Hematopoietic multipotent progenitor cell (in vitro differentiated cells): Measurements from ENCODE around the gene RPL18A. TPM values are rescaled to one million over a fixed set of nuclear protein-coding genes. Genes with fewer than 3 reads are reported as not detected.

Experiments used
- DNase-seq, 3 donors: peaks; one replicate each; pipeline ENCODE4 v3.0.0-alpha.2; 2011 to 2015; ENCODE audit warnings: low read depth in 2 of 3, low spot score in 2 of 3
- total RNA-seq: library from RNA; depleted of rRNA; stranded (reverse); fragments of >200 nt; gene quantifications from one replicate; pipeline ENCODE4 v1.2.3, GENCODE V29; 2012

The RPL18A gene
- total RNA-seq, 1 donor = 2,881 TPM

DNA sequence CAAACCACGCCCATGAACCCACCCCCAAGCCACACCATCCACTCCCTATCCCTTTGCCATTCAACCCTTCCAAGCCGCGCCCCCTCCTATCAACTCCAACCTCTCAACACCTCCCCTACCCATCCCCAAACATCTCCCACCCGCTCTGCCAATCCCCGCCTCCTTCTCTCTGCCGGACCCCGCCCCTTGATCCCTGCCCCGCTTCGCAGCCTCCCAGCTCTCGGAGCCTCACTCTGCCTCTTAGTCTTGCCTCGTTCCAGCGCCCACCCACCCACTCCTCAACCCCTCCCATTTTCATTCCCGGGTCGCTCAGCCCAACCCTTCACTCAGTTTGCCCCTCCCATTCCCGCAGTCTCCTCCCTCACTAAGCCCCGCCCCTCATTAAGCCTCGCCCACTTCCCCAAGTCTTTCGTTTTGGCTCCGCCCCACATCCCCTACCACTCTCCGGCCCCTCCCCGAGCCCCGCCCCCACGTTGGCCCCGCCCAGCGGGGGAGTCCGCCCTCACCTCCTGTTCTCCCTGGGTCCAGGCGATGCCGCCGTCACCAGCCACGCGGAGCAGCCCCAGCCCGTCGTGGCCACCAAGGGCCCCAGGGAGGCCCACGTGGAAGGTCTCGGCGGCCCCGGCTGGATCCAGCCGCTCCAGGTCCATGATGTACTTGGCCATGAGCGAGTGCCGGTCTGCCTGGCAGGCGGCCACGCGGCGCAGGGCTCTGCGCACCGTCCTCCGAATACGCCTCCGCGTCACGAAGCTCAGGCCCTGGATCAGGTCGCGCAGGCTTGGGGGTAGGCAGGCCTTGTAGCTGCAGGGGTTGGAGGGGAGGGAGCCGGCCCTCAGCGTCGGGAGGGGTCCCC lies 17.7 kb upstream of the RPL18A start:
- DNase-seq = peak in 2 of 3 donors; percentile 75 to 79

DNA sequence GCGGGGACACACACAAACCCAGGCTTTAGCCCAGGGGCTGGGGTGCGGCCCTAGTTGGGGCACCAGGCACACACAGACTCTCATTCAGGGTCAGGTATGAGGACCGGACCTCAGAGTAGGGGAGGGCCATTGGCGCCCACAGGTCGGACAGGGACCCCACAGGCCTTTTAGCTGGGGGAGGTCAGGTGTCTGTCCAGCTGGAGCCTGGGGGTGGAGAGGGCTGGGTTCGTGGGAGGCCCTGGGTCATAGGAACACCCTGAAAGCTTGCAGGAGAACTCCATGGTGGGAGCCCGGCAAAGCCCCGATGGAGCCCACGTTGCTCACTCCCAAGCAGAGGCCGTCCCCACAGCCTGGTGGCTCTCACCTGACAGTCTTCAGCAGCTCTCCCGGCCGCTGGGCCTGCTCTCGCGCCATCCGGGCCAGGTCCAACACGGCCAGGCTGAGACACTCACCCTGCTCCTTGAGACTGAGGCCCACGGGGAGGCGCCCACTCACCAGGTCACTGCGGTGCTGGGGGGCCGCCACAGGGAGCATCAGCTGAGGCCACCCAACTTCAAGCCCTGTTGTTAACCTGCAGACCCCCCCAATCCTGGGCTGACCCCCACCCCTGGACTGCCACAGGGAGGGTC lies 16.9 kb upstream of the RPL18A start:
- DNase-seq = no peak

DNA sequence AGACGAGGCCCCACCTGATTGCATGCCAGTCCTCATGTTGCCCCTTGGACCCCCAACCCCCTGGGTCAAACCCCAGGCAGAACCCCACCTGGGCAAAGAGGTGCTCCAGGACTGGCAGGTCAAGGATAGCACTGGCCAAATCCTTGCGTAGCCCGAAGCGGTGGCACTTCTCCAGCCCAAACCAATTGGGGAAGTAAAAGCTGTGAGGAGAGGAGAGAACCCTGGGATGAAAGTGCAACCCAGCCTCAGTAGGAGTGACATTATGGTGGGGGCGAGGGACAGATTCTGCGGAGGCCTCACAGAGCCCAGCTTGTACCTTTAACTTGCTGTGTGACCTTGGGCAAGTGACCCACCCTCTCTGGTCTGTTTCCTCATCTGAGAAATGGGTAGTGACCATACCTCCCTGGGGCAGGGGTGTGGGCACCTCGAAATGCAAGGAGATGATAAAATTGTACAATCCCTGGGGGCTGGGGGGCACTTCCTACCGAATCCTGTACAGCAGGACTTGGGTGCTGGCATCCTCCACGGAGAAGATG lies 16.4 kb upstream of the RPL18A start:
- DNase-seq = no peak

DNA sequence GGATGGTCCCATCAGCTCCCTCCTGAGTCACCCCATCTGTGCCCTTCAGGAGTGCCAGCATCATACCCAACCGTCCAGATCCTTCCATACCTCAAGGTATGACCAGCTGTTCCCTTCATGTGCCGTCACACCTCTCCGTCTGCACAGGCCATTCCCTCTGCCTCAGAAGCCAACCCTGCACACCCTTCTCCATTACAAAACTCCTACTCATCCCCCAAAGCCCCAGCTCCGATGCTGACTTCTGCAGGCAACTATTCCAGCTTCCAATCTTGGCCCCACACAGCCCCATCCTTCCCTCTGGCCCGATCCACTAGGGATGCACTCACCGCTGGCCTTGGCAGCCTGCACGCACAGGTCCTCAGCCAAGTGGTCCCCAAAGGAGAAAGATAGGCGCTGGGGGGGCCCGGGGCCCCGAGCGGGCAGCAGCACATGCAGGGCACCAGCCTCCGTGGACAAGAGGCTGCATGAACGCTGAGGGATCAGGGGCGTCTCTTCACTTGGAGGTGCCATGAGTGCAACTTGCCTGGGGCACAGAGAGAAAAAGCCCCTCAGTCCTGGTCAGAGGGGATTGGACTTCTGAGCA lies 15.7 kb upstream of the RPL18A start:
- DNase-seq = no peak

DNA sequence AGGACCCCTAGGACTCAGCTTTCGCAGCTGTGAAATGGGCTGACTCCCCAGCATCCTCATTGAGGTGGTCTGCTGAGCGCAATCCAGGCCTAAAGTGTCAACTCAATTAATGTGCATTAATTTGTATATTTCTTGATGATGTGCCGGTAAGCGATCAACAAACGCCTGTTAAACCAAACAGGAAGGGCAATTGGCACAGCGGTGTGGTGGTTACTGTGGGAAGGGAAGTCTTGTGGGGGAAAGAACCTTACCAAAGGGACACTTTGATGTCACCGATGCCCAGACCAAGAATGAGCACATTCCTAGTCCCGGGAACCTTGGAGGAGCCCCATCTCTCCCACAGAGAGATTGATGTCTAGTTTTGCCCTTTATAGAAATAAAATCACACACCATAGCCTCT lies 13.6 kb upstream of the RPL18A start:
- DNase-seq = peak in 2 of 3 donors; percentile 43 to 44

DNA sequence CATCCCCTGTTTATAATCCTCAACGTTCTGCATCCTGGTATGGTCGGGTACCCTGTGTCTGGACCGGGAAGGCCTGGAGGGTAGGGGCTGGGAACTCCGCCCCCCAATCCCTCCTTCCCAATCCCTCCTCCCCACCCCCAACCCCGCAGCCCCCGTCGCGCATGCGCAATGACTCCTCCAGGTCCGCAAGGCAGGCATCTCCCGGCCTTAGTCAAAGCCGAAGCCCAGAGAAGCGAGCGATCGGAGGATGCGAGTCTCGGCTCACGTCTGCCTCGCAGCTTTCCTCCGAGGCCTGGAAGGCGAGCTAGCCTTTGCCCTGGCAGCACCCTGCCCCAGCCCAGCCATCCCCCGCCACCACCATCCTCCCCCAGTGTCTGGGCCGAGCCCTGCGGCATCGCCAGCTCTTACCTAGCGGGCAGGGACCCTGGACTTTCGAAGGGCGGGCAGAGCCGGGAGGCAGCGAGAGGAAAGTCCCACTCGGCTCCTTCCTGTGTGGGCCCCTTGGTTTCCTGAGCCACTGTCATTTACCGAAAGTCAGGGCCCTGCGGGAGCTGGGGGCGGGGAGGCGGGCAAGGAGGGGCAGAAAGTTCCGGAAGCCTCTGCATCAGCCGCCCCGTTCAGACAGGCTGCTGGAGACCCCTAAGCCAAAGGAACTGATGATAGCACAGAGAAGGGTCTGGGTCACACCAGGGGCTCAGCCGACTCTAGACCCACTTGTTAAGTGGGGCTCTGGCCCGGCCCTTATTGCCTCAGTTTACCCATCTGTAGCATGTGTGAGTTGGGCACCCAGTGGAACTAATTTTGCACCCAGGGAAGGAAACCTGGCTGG lies 12.0 kb upstream of the RPL18A start, which contains the start of gene JAK3:
TSS of gene JAK3 (minus strand) at position 445 of the 829 bp plus-strand sequence. CDS start 3,565 bp downstream, outside the sequence.
- DNase-seq = peak; percentile 76 to 96 (median 93)

DNA sequence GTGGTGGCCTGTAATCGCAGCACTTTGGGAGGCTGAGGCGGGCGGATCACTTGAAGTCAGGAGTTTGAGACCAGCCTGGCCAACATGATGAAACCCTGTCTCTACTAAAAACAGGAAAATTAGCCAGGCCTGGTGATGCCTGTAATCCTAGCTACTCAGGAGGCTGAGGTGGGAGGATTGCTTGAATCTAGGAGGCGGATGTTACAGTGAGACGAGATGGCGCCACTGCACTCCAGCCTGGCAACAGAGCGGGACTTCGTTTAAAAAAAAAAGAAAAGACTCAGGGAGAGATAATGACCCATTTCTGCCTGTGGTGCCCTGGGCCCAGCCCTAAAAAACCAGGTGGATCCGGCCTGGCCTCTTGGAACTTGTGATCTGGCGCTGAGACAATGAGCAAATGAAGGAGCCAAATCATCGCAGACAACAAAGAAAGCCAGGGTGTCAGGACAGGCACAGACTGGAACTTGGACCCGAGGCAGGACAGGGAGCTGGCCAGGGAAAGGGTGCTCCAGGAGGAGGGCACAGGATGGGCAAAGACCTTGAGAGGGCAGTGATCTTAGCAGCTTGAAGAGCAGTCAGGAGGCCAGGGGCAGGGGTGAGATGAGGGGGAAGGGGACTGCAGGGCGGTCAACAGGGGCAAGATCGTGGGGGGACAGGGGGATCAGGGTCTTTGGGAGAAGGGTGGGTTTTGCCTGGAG lies 11.0 kb upstream of the RPL18A start:
- DNase-seq = peak in 2 of 3 donors; percentile 42 to 81

DNA sequence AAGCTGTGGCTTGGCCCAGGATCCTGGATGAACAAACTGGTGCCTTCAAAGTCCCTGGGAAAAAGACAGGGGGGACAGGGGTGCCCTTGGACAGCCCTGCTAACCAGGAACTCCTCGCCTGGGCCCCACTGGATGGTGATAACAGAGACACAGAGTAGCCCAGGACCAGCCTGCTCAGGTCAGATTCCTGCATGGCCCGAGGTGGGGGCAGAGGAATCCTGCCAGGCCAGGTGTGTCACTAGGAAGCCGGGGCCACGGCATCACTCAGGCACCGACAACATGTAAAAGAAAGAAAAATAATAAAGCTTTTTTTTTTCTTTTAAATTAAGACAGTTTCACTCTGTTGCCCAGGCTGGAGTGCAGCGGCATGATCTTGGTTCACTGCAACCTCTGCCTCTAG lies 5.6 kb upstream of the RPL18A start:
- no peak for DNase-seq

DNA sequence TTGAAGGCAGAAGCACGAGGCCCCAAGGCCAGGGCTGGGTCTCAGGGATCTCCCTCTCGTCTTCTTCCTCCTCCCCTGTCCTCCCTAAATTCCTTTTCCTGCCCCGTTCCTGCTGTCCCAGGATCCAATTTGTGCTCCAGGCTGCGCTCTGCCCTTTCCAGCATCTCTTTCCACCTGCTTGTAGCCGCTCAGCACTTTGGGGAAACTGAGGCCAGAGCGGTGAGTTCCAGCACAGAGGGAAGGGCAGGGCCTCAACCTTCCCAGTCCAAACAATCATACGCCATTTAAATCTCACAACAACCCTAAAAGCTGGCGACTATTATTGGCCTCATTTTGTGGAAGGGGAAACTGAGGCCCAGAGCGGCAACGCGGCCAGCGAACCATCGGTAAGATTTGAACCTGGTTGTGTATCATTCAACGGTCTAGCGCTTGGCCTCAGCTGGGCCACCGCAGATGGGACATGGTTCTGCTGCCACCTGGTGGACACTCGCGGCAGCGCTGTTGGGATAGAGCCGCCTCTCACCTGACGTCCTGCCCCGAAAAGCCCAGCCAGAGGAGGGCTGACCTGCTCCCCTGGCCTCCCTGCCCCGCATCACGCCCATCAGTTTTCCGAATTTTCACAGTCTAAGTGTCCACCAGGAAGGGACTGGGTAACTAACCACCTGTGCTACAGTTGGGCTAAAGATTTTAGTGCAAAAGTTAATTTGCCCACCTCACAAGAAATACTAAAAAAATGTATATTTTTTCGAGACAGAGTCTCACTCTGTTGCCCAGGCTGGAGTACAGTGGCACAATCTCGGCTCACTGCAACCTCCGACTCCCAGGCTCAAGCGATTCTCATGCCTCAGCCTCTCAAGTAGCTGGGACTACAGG lies 4.2 kb upstream of the RPL18A start:
- peak; percentile 74 to 83 (median 83) for DNase-seq

DNA sequence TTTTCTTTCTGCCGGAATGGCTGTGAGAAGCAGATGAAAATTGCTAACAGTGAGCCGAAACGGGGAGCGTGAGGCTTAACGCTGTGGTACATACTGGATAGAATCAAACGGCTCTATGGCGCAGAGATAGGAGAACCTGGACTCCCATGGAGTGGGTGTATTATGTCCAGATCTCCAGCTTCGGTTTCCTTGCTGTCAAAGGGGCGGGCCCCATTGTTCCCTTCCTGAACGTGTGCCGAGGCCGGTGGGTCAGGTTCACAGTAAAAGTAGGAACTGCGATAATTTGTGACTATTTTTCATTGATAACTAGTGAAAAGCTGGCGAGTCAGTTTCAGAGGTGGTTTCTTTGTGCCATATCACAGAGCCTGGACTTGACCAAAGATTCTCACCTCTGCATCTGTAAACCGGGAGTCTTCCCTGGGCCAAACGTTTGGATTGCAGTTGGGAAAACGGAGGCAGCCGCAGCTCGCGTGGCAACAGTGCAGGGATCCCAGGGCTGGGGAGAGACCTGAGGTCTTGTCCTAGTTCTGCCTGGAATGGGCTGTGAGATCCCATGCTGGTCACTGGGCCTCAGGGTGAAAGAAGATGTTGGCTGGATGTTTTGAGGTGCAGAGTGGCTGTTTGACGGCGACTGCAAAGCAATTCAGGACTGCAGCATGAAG lies 752 bp downstream of the RPL18A start:
- no peak for DNase-seq

DNA sequence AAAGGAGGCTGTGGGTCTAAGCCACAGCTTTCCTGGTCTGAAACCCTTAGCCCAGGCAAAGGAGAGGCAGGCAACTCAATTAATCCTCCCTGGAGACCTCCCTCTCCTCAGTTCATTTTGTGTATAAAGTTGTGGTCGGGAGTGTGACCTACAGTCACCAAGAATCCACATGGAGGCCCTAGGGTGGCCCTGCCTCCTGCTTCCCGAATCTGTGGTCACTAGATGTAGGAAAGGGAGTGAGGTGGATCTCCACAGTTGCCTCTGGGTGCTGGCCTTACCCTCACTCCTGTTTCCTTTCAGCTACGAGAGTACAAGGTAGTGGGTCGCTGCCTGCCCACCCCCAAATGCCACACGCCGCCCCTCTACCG lies 1.3 kb downstream of the RPL18A start:
- DNase-seq = no peak

DNA sequence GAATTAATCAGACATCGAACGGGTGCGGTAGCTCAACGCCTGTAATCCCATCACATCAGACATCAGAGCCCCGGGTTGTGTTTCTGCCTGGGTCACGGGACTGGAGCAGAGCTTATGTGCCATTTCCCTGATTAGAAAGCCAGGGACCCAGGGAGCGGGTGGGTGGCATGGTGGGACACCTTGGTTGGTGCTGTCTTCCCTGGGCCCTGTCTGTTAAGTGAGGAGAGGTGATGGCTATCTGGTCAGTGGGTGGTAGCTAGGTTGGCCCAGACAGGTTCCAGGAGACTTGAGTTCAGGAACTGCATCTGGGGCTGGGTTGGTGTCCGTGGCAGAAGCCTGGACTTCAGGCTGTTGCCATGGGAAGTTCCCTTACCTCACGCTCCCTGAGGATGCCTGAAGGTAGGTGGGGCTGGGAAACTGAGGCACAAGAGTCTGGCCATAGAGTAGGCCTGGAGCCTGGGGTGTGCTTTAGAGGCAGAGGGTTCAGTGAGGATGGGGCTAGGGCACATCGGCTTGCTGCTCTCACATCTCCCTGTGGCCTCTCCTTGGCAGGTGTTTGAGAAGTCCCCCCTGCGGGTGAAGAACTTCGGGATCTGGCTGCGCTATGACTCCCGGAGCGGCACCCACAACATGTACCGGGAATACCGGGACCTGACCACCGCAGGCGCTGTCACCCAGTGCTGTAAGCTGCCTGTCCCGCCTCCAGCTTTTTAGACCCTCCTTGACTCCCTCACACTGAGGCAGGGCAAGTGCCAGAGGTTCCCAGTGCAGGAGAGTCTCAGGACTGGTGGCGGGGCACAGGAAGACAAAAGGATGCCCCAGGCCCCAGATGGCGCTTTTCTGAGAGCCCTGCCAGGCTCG lies 2.1 kb downstream of the RPL18A start:
- no peak for DNase-seq

DNA sequence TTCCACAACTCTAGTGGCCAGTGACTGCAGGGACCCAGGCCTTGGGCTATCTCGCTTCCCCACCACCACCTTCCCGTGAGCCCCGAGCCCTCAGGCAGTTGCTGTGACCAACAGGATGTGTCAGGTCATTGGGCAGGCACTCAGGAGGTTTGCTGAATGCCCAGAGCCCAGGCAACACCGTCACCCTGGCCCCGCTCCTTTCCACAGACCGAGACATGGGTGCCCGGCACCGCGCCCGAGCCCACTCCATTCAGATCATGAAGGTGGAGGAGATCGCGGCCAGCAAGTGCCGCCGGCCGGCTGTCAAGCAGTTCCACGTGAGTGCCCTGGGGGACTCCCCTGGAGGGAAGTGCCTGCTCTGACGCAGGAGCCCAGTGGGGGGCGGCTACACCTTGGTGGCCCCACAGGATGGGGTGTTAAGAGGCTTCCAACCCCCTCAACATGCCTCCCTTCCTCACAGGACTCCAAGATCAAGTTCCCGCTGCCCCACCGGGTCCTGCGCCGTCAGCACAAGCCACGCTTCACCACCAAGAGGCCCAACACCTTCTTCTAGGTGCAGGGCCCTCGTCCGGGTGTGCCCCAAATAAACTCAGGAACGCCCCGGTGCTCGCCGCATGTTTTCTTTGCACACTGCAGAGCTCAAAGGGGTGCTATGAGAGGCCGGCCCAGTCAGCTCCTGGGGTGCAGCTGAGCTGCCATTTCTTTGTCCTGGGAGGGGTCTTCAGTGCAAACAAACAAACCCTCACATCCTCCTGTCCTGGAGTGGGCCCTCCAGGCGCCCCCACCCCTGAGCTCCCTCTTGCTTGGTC lies 3.2 kb downstream of the RPL18A start:
- no peak for DNase-seq

DNA sequence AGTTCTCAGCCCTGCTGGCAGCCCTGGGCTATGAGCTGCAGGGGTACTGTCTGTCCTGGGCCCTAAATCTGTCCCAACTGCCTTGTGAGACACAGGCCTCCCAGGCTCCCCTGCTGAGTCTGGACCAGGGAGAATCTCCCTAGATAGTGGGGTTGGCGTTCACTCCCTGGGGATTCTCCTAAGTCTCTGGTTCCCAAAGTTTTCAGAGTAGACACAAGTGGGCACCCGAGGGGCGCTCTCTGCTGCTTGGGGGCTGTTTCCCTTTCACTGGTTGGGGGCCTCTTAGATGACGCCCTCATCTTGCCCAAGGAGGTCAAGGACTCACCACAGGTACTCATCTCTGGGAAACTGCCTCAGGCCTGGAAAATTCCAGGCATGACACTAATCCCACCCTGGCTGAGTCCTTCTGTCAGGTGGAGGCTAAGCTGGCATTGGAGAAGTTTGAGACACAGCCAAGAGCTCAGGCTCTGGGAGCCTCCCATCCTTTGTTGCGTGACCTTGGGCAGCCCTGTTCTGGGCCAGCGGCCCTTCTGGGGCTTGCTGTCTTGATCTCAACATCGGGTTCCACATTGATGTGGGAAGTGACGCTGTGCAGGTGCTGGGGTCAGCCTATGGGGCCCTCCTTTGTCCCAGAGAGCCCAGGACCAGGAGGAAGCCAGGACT lies 3.9 kb downstream of the RPL18A start:
- DNase-seq = no peak

DNA sequence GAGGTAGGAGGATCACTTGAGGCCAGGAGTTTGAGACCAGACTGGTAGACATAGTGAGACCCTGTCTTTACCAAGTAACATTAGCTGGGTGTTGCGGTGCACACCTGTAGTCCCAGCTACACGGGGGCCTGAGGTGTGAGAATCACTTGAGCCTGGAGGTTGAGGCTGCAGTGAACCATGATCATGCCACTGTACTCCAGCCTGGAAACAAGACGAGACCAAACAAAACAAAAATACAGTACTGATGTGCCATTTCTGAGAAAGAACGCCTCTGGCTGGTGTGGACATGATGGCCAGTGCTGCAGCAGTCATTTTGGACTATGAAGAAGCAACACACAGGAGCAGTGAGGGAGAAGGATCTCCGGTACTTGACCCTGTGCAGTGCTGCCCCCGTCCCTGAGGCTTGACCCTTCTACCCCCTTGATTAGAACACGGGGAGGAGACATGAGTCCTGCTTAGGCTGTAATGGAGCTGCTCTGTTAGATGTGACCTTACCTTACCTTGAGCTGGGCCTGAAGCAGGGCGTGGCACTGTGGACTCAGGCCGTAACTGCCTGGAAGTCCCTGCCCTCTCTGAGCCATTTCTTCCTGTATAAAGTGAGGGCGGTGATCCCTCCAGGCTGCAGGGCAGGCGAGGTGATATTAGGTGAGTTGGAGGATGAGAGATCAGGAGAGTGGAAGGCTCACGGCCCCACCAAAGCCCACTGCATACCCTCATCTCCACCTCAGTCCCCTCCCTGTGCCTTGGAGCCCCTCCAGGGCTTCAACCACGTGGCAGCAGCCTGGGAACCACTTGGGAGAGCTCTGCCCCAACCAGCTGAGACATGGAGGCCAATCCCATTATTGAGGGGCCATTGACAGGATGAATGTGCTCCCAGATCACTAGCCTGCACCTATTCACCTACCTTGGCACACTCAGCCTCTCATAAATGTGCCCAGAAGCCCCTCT lies 5.9 kb downstream of the RPL18A start:
- DNase-seq = no peak
